ENCODE results near the gene ZMAT5. TPM values are rescaled to one million over a fixed set of nuclear protein-coding genes. Genes with fewer than 3 reads are reported as not detected.

The ZMAT5 gene
- total RNA-seq, 1 donor from 2014 or later: 24.4 TPM

DNA sequence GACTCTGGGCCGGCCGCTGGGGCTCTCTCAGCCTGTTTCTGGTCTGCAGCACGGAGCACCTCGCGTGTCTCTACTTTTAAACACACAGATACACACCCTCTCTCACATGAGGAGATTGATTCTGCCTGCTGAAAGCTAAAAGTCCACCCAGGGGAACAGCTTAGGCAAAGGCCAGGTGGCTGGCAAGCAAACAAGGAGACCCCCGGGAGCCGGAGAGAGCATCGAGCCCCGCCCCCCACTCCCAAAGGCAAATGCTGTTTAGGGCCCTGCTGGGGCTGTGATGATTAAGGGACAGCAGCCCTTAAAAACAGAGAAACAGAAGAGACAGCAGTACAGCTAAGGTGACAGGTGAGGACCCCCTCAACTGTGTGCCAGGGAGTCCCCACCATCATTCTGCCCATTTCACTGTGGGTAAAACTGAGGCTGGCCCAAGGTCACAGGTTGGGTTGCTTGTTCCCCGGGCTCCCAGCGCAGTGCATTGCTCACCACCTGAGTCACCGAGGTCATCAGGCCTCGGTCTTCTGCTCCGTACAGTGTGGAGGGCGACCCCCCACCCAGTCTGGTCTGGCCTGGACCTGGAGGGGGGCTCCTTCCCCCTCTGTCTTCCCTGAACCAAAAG lies 40.2 kb downstream of the ZMAT5 start:
- no peak overlapping the region for H2AFZ ChIP-seq (ENCODE audit: low read depth, low read length)

DNA sequence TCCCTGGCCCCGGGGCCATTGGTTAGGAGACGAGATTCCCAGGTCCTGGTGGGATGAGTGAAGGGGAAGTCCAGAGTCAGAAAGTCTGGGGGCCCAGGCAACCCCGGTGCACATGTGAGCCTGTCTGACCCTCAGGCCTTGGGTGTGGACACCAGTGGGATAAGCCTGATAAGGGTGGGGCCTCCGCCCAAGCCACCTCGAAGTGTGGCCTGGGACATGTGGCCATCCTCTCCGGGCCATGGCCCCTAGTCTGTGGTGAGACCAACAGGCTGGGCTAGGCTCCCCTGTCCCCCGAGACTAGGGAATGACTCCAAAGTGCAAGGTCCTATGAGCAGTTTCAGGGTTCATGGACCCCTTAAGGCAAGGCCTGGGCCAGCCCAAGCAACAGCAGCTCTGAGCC lies 40.7 kb downstream of the ZMAT5 start:
- no peak overlapping the region for H3K27ac ChIP-seq (ENCODE audit: low read depth, low read length)
- Mint-ChIP-seq H3K36me3 (ENCODE audit: low read depth, unreplicated experiment) (no peaks in the 10 kb centered on the region), H3K9me3 (ENCODE audit: unreplicated experiment) (no peaks in the 10 kb centered on the region), H3K4me3 (ENCODE audit: unreplicated experiment) (no peak overlapping the region), H3K27me3 (ENCODE audit: low read depth, unreplicated experiment) (peaks cover 40% of the 10 kb centered on the region), H3K4me1 (ENCODE audit: low read depth, unreplicated experiment) (no peaks in the 10 kb centered on the region), H3K27ac (ENCODE audit: unreplicated experiment) (no peak overlapping the region)
- peaks cover 13% of the 10 kb centered on the region for H3K4me1 ChIP-seq (ENCODE audit: insufficient read depth, low read length)
- no peak for DNase-seq (ENCODE audit: low read depth)
- H3K79me2 ChIP-seq (ENCODE audit: insufficient read depth, low read length): no peaks in the 10 kb centered on the region
- H3K9ac ChIP-seq (ENCODE audit: low read length): no peak overlapping the region
- peaks cover 5% of the 10 kb centered on the region for H4K20me1 ChIP-seq (ENCODE audit: insufficient read depth, low read length)
- H2AFZ ChIP-seq (ENCODE audit: low read depth, low read length): no peak overlapping the region
- no peak overlapping the region for H3K4me2 ChIP-seq (ENCODE audit: low read length)
- no peak for FAIRE-seq
- H3K4me3 ChIP-seq (ENCODE audit: insufficient read depth, low read depth, low read length): no peak overlapping the region
- H3K36me3 ChIP-seq (ENCODE audit: insufficient read depth, low read length): no peaks in the 10 kb centered on the region
- no peaks in the 10 kb centered on the region for H3K9me3 ChIP-seq (ENCODE audit: insufficient read depth, low read depth, low read length)
- TF ChIP-seq CTCF (IDR thresholded peaks at IDR 0.05; ENCODE audit: insufficient read depth, low read depth, low read length) (no peak), EZH2 (IDR thresholded peaks at IDR 0.05; ENCODE audit: insufficient read depth, low read length) (no peak)
- H3K27me3 ChIP-seq (ENCODE audit: insufficient read depth, low read length): no peaks in the 10 kb centered on the region

More for the DNA sequence above, 40.2 kb downstream of the ZMAT5 start:
- Histone ChIP-seq H3K79me2 (ENCODE audit: insufficient read depth, low read length) (no peaks in the 10 kb centered on the region), H3K27me3 (ENCODE audit: insufficient read depth, low read length) (no peaks in the 10 kb centered on the region), H3K27ac (ENCODE audit: low read depth, low read length) (no peak overlapping the region), H3K4me1 (ENCODE audit: insufficient read depth, low read length) (peaks cover 13% of the 10 kb centered on the region), H3K4me2 (ENCODE audit: low read length) (peak overlapping the region; percentile 67), H3K9me3 (ENCODE audit: insufficient read depth, low read depth, low read length) (no peaks in the 10 kb centered on the region), H3K9ac (ENCODE audit: low read length) (no peak overlapping the region), H3K4me3 (ENCODE audit: insufficient read depth, low read depth, low read length) (no peak overlapping the region), H3K36me3 (ENCODE audit: insufficient read depth, low read length) (no peaks in the 10 kb centered on the region), H4K20me1 (ENCODE audit: insufficient read depth, low read length) (peaks cover under 1% of the 10 kb centered on the region)
- H3K27ac Mint-ChIP-seq (ENCODE audit: unreplicated experiment): no peak overlapping the region
- no peaks in the 10 kb centered on the region for H3K4me1 Mint-ChIP-seq (ENCODE audit: low read depth, unreplicated experiment)
- peaks cover 37% of the 10 kb centered on the region for H3K27me3 Mint-ChIP-seq (ENCODE audit: low read depth, unreplicated experiment)
- FAIRE-seq (no peak), DNase-seq (ENCODE audit: low read depth) (no peak)
- no peak for TF ChIP-seq EZH2 (IDR thresholded peaks at IDR 0.05; ENCODE audit: insufficient read depth, low read length)
- no peak for TF ChIP-seq CTCF (IDR thresholded peaks at IDR 0.05; ENCODE audit: insufficient read depth, low read depth, low read length)
- no peak overlapping the region for H3K4me3 Mint-ChIP-seq (ENCODE audit: unreplicated experiment)
- no peaks in the 10 kb centered on the region for H3K36me3 Mint-ChIP-seq (ENCODE audit: low read depth, unreplicated experiment)
- H3K9me3 Mint-ChIP-seq (ENCODE audit: unreplicated experiment): no peaks in the 10 kb centered on the region

DNA sequence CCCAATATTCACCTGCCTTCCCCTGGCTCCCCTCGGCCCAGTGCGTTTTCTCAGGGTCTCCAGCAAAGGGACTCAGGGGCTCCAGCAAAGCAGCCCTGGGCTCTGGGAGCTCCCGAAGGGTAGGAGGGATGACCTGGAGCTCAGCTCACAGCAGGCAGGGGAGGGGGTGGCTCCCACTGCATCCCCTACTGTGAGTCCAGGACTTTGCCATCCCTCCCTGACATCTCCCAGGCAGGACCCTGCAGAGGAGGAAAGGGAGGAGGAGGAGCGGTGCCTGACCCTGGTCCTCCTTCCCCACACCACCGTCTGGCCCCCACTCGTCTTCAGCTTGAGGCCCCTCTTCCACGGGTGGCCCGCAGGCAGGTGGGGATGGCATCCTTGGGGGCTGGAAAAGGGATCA lies 42.0 kb downstream of the ZMAT5 start:
- H3K27me3 ChIP-seq (ENCODE audit: insufficient read depth, low read length): no peaks in the 10 kb centered on the region
- TF ChIP-seq EZH2 (IDR thresholded peaks at IDR 0.05; ENCODE audit: insufficient read depth, low read length): no peak
- no peak for TF ChIP-seq CTCF (IDR thresholded peaks at IDR 0.05; ENCODE audit: insufficient read depth, low read depth, low read length)

More for the DNA sequence above, 42.0 kb downstream of the ZMAT5 start:
- H3K27ac Mint-ChIP-seq (ENCODE audit: unreplicated experiment): no peak overlapping the region
- Histone ChIP-seq H3K9me3 (ENCODE audit: insufficient read depth, low read depth, low read length) (no peaks in the 10 kb centered on the region), H3K4me3 (ENCODE audit: insufficient read depth, low read depth, low read length) (no peak overlapping the region), H3K27ac (ENCODE audit: low read depth, low read length) (no peak overlapping the region), H3K4me1 (ENCODE audit: insufficient read depth, low read length) (peaks cover 13% of the 10 kb centered on the region), H3K9ac (ENCODE audit: low read length) (no peak overlapping the region), H3K36me3 (ENCODE audit: insufficient read depth, low read length) (no peaks in the 10 kb centered on the region), H2AFZ (ENCODE audit: low read depth, low read length) (no peak overlapping the region), H4K20me1 (ENCODE audit: insufficient read depth, low read length) (peaks cover 5% of the 10 kb centered on the region), H3K79me2 (ENCODE audit: insufficient read depth, low read length) (no peaks in the 10 kb centered on the region), H3K4me2 (ENCODE audit: low read length) (no peak overlapping the region)
- DNase-seq (ENCODE audit: low read depth) (no peak), FAIRE-seq (no peak)
- peaks cover 40% of the 10 kb centered on the region for H3K27me3 Mint-ChIP-seq (ENCODE audit: low read depth, unreplicated experiment)
- no peaks in the 10 kb centered on the region for H3K36me3 Mint-ChIP-seq (ENCODE audit: low read depth, unreplicated experiment)
- H3K4me1 Mint-ChIP-seq (ENCODE audit: low read depth, unreplicated experiment): no peaks in the 10 kb centered on the region
- no peak overlapping the region for H3K4me3 Mint-ChIP-seq (ENCODE audit: unreplicated experiment)
- H3K9me3 Mint-ChIP-seq (ENCODE audit: unreplicated experiment): no peaks in the 10 kb centered on the region

Measured in astrocyte (in vitro differentiated cells and primary cell).